ENCODE measurements around the gene EVL.

The EVL gene

GRCh38 chr14:100141098-100141497 lies 75.9 kb downstream of the EVL start:
- Mint-ChIP-seq H3K27me3 (no peaks in the 10 kb centered on the region), H3K4me1 (ENCODE audit: low read depth) (no peaks in the 10 kb centered on the region), H3K36me3 (ENCODE audit: low read depth) (peaks cover 14% of the 10 kb centered on the region), H3K9me3 (no peaks in the 10 kb centered on the region), H3K27ac (no peak overlapping the region), H3K4me3 (no peak overlapping the region)

GRCh38 chr14:100142073-100143040 lies 77.1 kb downstream of the EVL start:
- H3K4me3 Mint-ChIP-seq = no peak overlapping the region
- no peaks in the 10 kb centered on the region for H3K9me3 Mint-ChIP-seq
- H3K27ac Mint-ChIP-seq = peak overlapping the region; percentile 49
- H3K36me3 Mint-ChIP-seq (ENCODE audit: low read depth) = peaks cover 6% of the 10 kb centered on the region
- H3K4me1 Mint-ChIP-seq (ENCODE audit: low read depth) = peaks cover 3% of the 10 kb centered on the region
- H3K27me3 Mint-ChIP-seq = no peaks in the 10 kb centered on the region

GRCh38 chr14:100143523-100143922 lies 78.3 kb downstream of the EVL start:
- Mint-ChIP-seq H3K4me3 (no peak overlapping the region), H3K9me3 (no peaks in the 10 kb centered on the region), H3K4me1 (ENCODE audit: low read depth) (peaks cover 9% of the 10 kb centered on the region), H3K36me3 (ENCODE audit: low read depth) (peaks cover 2% of the 10 kb centered on the region), H3K27me3 (no peaks in the 10 kb centered on the region), H3K27ac (no peak overlapping the region)

- H3K27ac Mint-ChIP-seq = peak overlapping the region; percentile 52
- H3K9me3 Mint-ChIP-seq = no peaks in the 10 kb centered on the region
- H3K36me3 Mint-ChIP-seq (ENCODE audit: low read depth) = no peaks in the 10 kb centered on the region
- peaks cover 9% of the 10 kb centered on the region for H3K4me1 Mint-ChIP-seq (ENCODE audit: low read depth)
- no peak overlapping the region for H3K4me3 Mint-ChIP-seq
- H3K27me3 Mint-ChIP-seq = no peaks in the 10 kb centered on the region
Observed at GRCh38 chr14:100143934-100144333, 78.7 kb downstream of the EVL start.

GRCh38 chr14:100144645-100144995 lies 79.4 kb downstream of the EVL start:
- peaks cover 9% of the 10 kb centered on the region for H3K4me1 Mint-ChIP-seq (ENCODE audit: low read depth)
- H3K9me3 Mint-ChIP-seq = no peaks in the 10 kb centered on the region
- H3K36me3 Mint-ChIP-seq (ENCODE audit: low read depth) = no peaks in the 10 kb centered on the region
- no peaks in the 10 kb centered on the region for H3K27me3 Mint-ChIP-seq
- no peak overlapping the region for H3K27ac Mint-ChIP-seq
- H3K4me3 Mint-ChIP-seq = no peak overlapping the region

- H3K36me3 Mint-ChIP-seq (ENCODE audit: low read depth) = no peaks in the 10 kb centered on the region
- H3K9me3 Mint-ChIP-seq = no peaks in the 10 kb centered on the region
- no peak overlapping the region for H3K27ac Mint-ChIP-seq
Observed at GRCh38 chr14:100144996-100145646, 79.9 kb downstream of the EVL start.

GRCh38 chr14:100145682-100146464 lies 80.7 kb downstream of the EVL start:
- Mint-ChIP-seq H3K9me3 (no peaks in the 10 kb centered on the region), H3K4me1 (ENCODE audit: low read depth) (peaks cover 9% of the 10 kb centered on the region), H3K4me3 (no peak overlapping the region), H3K36me3 (ENCODE audit: low read depth) (no peaks in the 10 kb centered on the region), H3K27ac (no peak overlapping the region), H3K27me3 (no peaks in the 10 kb centered on the region)

More at GRCh38 chr14:100144996-100145646, 79.9 kb downstream of the EVL start:
- no peak overlapping the region for H3K4me3 Mint-ChIP-seq
- H3K4me1 Mint-ChIP-seq (ENCODE audit: low read depth) = peaks cover 9% of the 10 kb centered on the region
- H3K27me3 Mint-ChIP-seq = no peaks in the 10 kb centered on the region

GRCh38 chr14:100146531-100147091 lies 81.4 kb downstream of the EVL start:
- Mint-ChIP-seq H3K27me3 (no peaks in the 10 kb centered on the region), H3K4me1 (ENCODE audit: low read depth) (peaks cover 9% of the 10 kb centered on the region), H3K4me3 (no peak overlapping the region), H3K36me3 (ENCODE audit: low read depth) (no peaks in the 10 kb centered on the region), H3K27ac (no peak overlapping the region), H3K9me3 (no peaks in the 10 kb centered on the region)

GRCh38 chr14:100147181-100147631 lies 82.0 kb downstream of the EVL start:
- Mint-ChIP-seq H3K4me3 (peak overlapping the region; percentile 15), H3K27ac (peak overlapping the region; percentile 66)

GRCh38 chr14:100147691-100148464 lies 82.7 kb downstream of the EVL start:
- H3K27ac Mint-ChIP-seq = no peak overlapping the region
- H3K4me3 Mint-ChIP-seq = no peak overlapping the region
- no peaks in the 10 kb centered on the region for H3K27me3 Mint-ChIP-seq
- peaks cover 9% of the 10 kb centered on the region for H3K4me1 Mint-ChIP-seq (ENCODE audit: low read depth)
- no peaks in the 10 kb centered on the region for H3K36me3 Mint-ChIP-seq (ENCODE audit: low read depth)
- H3K9me3 Mint-ChIP-seq = no peaks in the 10 kb centered on the region

More at GRCh38 chr14:100147181-100147631, 82.0 kb downstream of the EVL start:
- peaks cover 9% of the 10 kb centered on the region for H3K4me1 Mint-ChIP-seq (ENCODE audit: low read depth)
- H3K9me3 Mint-ChIP-seq = no peaks in the 10 kb centered on the region
- H3K36me3 Mint-ChIP-seq (ENCODE audit: low read depth) = no peaks in the 10 kb centered on the region
- no peaks in the 10 kb centered on the region for H3K27me3 Mint-ChIP-seq

- H3K4me1 Mint-ChIP-seq (ENCODE audit: low read depth) = peaks cover 9% of the 10 kb centered on the region
- H3K27me3 Mint-ChIP-seq = no peaks in the 10 kb centered on the region
- H3K4me3 Mint-ChIP-seq = no peak overlapping the region
- H3K36me3 Mint-ChIP-seq (ENCODE audit: low read depth) = no peaks in the 10 kb centered on the region
- H3K9me3 Mint-ChIP-seq = no peaks in the 10 kb centered on the region
- no peak overlapping the region for H3K27ac Mint-ChIP-seq
Observed at GRCh38 chr14:100148837-100149731, 83.9 kb downstream of the EVL start.

- no peaks in the 10 kb centered on the region for H3K36me3 Mint-ChIP-seq (ENCODE audit: low read depth)
- peaks cover 9% of the 10 kb centered on the region for H3K4me1 Mint-ChIP-seq (ENCODE audit: low read depth)
- peaks cover 3% of the 10 kb centered on the region for H3K9me3 Mint-ChIP-seq
- H3K27me3 Mint-ChIP-seq = no peaks in the 10 kb centered on the region
- no peak overlapping the region for H3K4me3 Mint-ChIP-seq
- H3K27ac Mint-ChIP-seq = no peak overlapping the region
Observed at GRCh38 chr14:100149851-100150611, 84.8 kb downstream of the EVL start.

Data from stimulated activated naive CD8-positive, alpha-beta T cell treated with anti-CD3 and anti-CD28 coated beads, Interleukin-15, Interleukin-2, amounts not matched to agents 100 ng/mL and 50 ng/mL, for 24 hours (primary cell).